Measurements from ENCODE around the gene POLR2B. TPM values are rescaled to one million over a fixed set of nuclear protein-coding genes. Genes with fewer than 3 reads are reported as not detected.

POLR2B gene
- total and polyA plus RNA-seq, 2 donors from 2014 or later = 30.6 to 78.2 TPM

GRCh38 chr4:57048590-57049304 is 70.1 kb downstream of the POLR2B start:
- no peak for TF ChIP-seq CTCF (IDR thresholded peaks at IDR 0.05; ENCODE audit: borderline replicate concordance, extremely low read depth, insufficient read depth)
- Histone ChIP-seq H3K4me1 (ENCODE audit: control insufficient read depth in 2 of 3, insufficient read depth in 2 of 3, low read depth in 1 of 3, low read length in 3 of 3) (peaks cover 0 to 45% (median 37%) of the 10 kb centered on the region in 3 donors), H3K9ac (ENCODE audit: low read length in 3 of 3) (no peak overlapping the region), H3K4me3 (ENCODE audit: low read length in 3 of 3) (no peak overlapping the region), H3K27me3 (ENCODE audit: control insufficient read depth, insufficient read depth, low read length) (no peaks in the 10 kb centered on the region), H3K36me3 (ENCODE audit: control insufficient read depth in 2 of 3, insufficient read depth in 3 of 3, low read length in 3 of 3) (peaks cover 0 to 4% (median 0%) of the 10 kb centered on the region in 3 donors), H3K9me3 (ENCODE audit: control insufficient read depth in 2 of 3, insufficient read depth in 1 of 3, low read length in 3 of 3) (no peaks in the 10 kb centered on the region), H3K27ac (ENCODE audit: low read depth in 2 of 2, low read length in 2 of 2) (peak overlapping the region; percentile 17 to 84)
- intact Hi-C loops (cut with DNase I) = no loop called here
- DNase-seq (peak in 1 of 5 donors; percentile 26), FAIRE-seq (no peak)

GRCh38 chr4:57051095-57051494 is 72.4 kb downstream of the POLR2B start:
- DNase-seq = peak in 1 of 5 donors; percentile 34
- H3K27ac ChIP-seq (ENCODE audit: low read depth in 2 of 2, low read length in 2 of 2) = peak overlapping the region; percentile 18 to 74
- H3K36me3 ChIP-seq (ENCODE audit: control insufficient read depth in 2 of 3, insufficient read depth in 3 of 3, low read length in 3 of 3) = peaks cover 0 to 10% (median 0%) of the 10 kb centered on the region in 3 donors
- H3K9ac ChIP-seq (ENCODE audit: low read length in 3 of 3) = no peak overlapping the region
- intact Hi-C loops (cut with DNase I) = no loop called here
- FAIRE-seq = no peak
- peaks cover 0 to 40% (median 22%) of the 10 kb centered on the region in 3 donors for H3K4me1 ChIP-seq (ENCODE audit: control insufficient read depth in 2 of 3, insufficient read depth in 2 of 3, low read depth in 1 of 3, low read length in 3 of 3)
- no peaks in the 10 kb centered on the region for H3K9me3 ChIP-seq (ENCODE audit: control insufficient read depth in 2 of 3, insufficient read depth in 1 of 3, low read length in 3 of 3)
- no peak overlapping the region for H3K4me3 ChIP-seq (ENCODE audit: low read length in 3 of 3)
- H3K27me3 ChIP-seq (ENCODE audit: control insufficient read depth, insufficient read depth, low read length) = no peaks in the 10 kb centered on the region
- TF ChIP-seq CTCF (IDR thresholded peaks at IDR 0.05; ENCODE audit: borderline replicate concordance, extremely low read depth, insufficient read depth) = no peak

- H3K4me3 ChIP-seq (ENCODE audit: low read length in 3 of 3) = no peak overlapping the region
- DNase-seq (no peak), FAIRE-seq (no peak)
- peak overlapping the region; percentile 18 to 74 for H3K27ac ChIP-seq (ENCODE audit: low read depth in 2 of 2, low read length in 2 of 2)
- H3K9ac ChIP-seq (ENCODE audit: low read length in 3 of 3) = no peak overlapping the region
- no peak for TF ChIP-seq CTCF (IDR thresholded peaks at IDR 0.05; ENCODE audit: borderline replicate concordance, extremely low read depth, insufficient read depth)
- H3K4me1 ChIP-seq (ENCODE audit: control insufficient read depth in 2 of 3, insufficient read depth in 2 of 3, low read depth in 1 of 3, low read length in 3 of 3) = peaks cover 0 to 40% (median 21%) of the 10 kb centered on the region in 3 donors
- H3K9me3 ChIP-seq (ENCODE audit: control insufficient read depth in 2 of 3, insufficient read depth in 1 of 3, low read length in 3 of 3) = no peaks in the 10 kb centered on the region
- intact Hi-C loops (cut with DNase I) = no loop called here
- no peaks in the 10 kb centered on the region for H3K27me3 ChIP-seq (ENCODE audit: control insufficient read depth, insufficient read depth, low read length)
- peaks cover 0 to 10% (median 0%) of the 10 kb centered on the region in 3 donors for H3K36me3 ChIP-seq (ENCODE audit: control insufficient read depth in 2 of 3, insufficient read depth in 3 of 3, low read length in 3 of 3)
Measured at GRCh38 chr4:57051524-57051923, 72.8 kb downstream of the POLR2B start.
